Activated naive CD4-positive, alpha-beta T cell treated with anti-CD3 and anti-CD28 coated beads, Interleukin-2, amount 50 U/mL, for 24 hours (primary cell): ENCODE results near the gene RSF1.

ENCODE experiments used
- H3K27ac Mint-ChIP-seq: one replicate; pipeline ENCODE4 v1.8.0; 2021; ENCODE audit warnings: mild to moderate bottlenecking, mixed read lengths
- H3K27me3 Mint-ChIP-seq: one replicate; pipeline ENCODE4 v1.8.0; 2021; ENCODE audit warnings: mixed read lengths
- H3K36me3 Mint-ChIP-seq: one replicate; pipeline ENCODE4 v1.8.0; 2021; ENCODE audit warnings: mixed read lengths
- H3K4me1 Mint-ChIP-seq: one replicate; pipeline ENCODE4 v1.8.0; 2021; ENCODE audit warnings: mixed read lengths
- H3K4me3 Mint-ChIP-seq: one replicate; pipeline ENCODE4 v1.8.0; 2021; ENCODE audit warnings: mild to moderate bottlenecking, mixed read lengths
- H3K9me3 Mint-ChIP-seq: one replicate; pipeline ENCODE4 v1.8.0; 2021; ENCODE audit warnings: mixed read lengths

RSF1 gene

GRCh38 chr11:77819921-77820564 lies 479 bp downstream of the RSF1 start:
- H3K4me3 Mint-ChIP-seq, result peak overlapping the region; percentile 99
- H3K27me3 Mint-ChIP-seq, result no peaks in the 10 kb centered on the region
- H3K9me3 Mint-ChIP-seq, result no peaks in the 10 kb centered on the region
- H3K27ac Mint-ChIP-seq, result peak overlapping the region; percentile 98
- H3K4me1 Mint-ChIP-seq, result peaks cover 48% of the 10 kb centered on the region
- no peaks in the 10 kb centered on the region for H3K36me3 Mint-ChIP-seq

- peaks cover 3% of the 10 kb centered on the region for H3K36me3 Mint-ChIP-seq
- H3K4me3 Mint-ChIP-seq, result peak overlapping the region; percentile 99
- H3K27me3 Mint-ChIP-seq, result no peaks in the 10 kb centered on the region
- H3K9me3 Mint-ChIP-seq, result no peaks in the 10 kb centered on the region
- peaks cover 52% of the 10 kb centered on the region for H3K4me1 Mint-ChIP-seq
- peak overlapping the region; percentile 96 for H3K27ac Mint-ChIP-seq
Observed at GRCh38 chr11:77819411-77819920, 1.1 kb downstream of the RSF1 start.

DNA sequence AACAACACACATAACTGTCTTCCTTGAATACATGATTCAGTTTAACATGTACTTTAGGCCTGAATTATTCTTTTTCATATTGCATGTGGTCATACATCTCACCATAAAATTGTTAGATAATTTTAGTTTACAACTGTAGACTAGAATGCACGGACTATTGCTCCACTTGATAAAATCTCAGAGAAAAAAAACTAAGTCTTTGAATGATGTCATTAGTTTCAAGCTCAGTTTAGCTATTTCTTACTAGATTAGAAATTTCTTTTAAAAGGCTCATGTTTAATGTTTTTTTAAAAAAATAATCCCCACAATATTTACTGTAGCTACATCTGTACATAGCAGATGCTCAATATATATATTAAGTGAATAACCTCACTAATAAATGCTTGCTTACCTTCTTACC lies 5.1 kb downstream of the RSF1 start:
- Mint-ChIP-seq H3K27ac (no peak overlapping the region), H3K27me3 (no peaks in the 10 kb centered on the region), H3K36me3 (peaks cover 14% of the 10 kb centered on the region), H3K4me1 (peaks cover 71% of the 10 kb centered on the region), H3K9me3 (no peaks in the 10 kb centered on the region), H3K4me3 (peak overlapping the region; percentile 27)

DNA sequence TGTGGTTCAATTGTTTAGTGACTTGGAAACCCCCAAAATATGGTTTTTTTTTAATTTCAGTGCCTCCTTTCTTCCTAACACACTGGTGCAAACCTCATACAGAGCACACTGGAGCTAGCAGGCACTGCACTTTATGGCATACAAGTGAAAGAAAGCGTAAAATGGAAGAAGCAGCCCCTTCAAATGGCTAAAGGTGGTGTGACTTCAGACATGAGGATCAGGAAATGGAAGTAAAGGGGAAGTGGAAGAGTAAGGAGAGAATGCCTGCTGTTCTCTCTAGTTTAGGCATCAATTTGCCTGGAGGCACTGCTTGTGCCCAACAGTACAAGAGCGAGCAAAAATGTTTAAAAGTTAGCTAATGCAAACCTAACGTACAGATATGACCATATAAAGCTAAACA lies 5.7 kb downstream of the RSF1 start:
- no peaks in the 10 kb centered on the region for H3K27me3 Mint-ChIP-seq
- H3K4me3 Mint-ChIP-seq, result peak overlapping the region; percentile 15
- H3K36me3 Mint-ChIP-seq, result peaks cover 17% of the 10 kb centered on the region
- H3K4me1 Mint-ChIP-seq, result peaks cover 77% of the 10 kb centered on the region
- H3K27ac Mint-ChIP-seq, result no peak overlapping the region
- H3K9me3 Mint-ChIP-seq, result no peaks in the 10 kb centered on the region

DNA sequence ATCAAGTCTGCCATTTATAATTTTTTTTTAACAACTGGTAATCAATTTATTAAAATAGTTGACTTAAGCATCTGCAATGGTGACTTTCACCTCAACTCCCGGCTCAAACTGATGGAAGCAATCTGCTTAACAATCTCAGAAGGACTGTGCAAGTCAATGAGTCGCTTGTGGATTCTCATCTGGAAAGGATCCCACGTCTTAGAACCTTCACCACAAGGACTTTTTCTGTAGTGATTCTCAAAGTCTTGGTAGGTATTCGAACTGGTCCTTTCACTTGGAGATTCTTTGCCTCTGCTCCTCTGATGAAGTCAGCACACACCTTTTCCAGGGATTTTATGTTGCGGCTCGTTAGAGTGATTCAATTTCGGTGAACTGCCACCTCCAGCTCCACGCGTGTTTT lies 7.3 kb downstream of the RSF1 start:
- Mint-ChIP-seq H3K36me3 (peaks cover 17% of the 10 kb centered on the region), H3K27ac (no peak overlapping the region), H3K27me3 (no peaks in the 10 kb centered on the region), H3K9me3 (no peaks in the 10 kb centered on the region), H3K4me3 (no peak overlapping the region), H3K4me1 (peaks cover 78% of the 10 kb centered on the region)

DNA sequence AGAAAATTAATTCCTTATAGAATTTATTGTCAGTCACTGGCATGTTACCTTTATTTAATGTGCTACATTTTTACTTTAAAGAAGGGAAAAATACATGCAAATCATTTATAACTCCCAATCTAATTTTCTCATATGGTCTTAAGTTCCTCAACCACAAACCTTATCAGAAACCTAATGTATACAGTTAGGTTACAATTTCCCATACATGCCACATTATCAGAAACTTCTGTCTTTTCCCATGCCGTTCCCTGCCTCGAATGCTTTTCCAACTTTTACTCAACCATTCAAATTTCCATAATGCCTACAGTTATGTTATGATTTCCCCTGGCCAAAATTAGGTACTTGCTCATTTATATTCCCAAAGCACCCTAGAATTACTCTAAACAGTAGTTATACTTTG lies 13.5 kb downstream of the RSF1 start:
- peaks cover 16% of the 10 kb centered on the region for H3K36me3 Mint-ChIP-seq
- H3K27ac Mint-ChIP-seq, result peak overlapping the region; percentile 33
- H3K4me1 Mint-ChIP-seq, result peaks cover 63% of the 10 kb centered on the region
- H3K4me3 Mint-ChIP-seq, result no peak overlapping the region
- H3K27me3 Mint-ChIP-seq, result no peaks in the 10 kb centered on the region
- H3K9me3 Mint-ChIP-seq, result no peaks in the 10 kb centered on the region

DNA sequence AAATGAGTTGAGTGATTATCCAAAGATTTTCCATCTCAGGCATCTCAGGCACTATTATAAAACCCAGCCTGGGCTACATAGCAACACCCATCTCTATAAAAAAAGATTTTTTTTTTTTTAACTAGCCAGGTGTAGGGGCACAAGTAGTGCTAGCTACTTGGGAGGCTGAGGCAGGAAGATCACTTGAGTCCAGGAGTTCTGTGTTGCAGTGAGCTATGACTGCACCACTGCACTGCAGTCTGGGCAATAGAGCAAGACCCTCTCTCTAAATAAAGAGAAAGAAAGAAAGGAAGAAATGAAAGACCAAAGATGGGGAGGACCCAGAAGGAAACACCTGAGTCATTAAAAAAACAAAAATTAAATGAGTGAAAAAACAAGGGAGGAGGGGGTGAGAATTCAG lies 14.1 kb downstream of the RSF1 start:
- Mint-ChIP-seq H3K36me3 (peaks cover 15% of the 10 kb centered on the region), H3K9me3 (no peaks in the 10 kb centered on the region), H3K27me3 (no peaks in the 10 kb centered on the region), H3K4me3 (peak overlapping the region; percentile 26), H3K4me1 (peaks cover 63% of the 10 kb centered on the region), H3K27ac (peak overlapping the region; percentile 25)

GRCh38 chr11:77801477-77801876 lies 19.0 kb downstream of the RSF1 start:
- H3K27ac Mint-ChIP-seq, result peak overlapping the region; percentile 74

GRCh38 chr11:77800449-77800848 lies 20.1 kb downstream of the RSF1 start:
- H3K27ac Mint-ChIP-seq, result no peak overlapping the region
- no peak overlapping the region for H3K4me3 Mint-ChIP-seq
- H3K27me3 Mint-ChIP-seq, result no peaks in the 10 kb centered on the region
- H3K9me3 Mint-ChIP-seq, result no peaks in the 10 kb centered on the region
- peaks cover 71% of the 10 kb centered on the region for H3K4me1 Mint-ChIP-seq
- H3K36me3 Mint-ChIP-seq, result peaks cover 12% of the 10 kb centered on the region

More at GRCh38 chr11:77801477-77801876, 19.0 kb downstream of the RSF1 start:
- Mint-ChIP-seq H3K4me3 (no peak overlapping the region), H3K36me3 (peaks cover 13% of the 10 kb centered on the region), H3K27me3 (no peaks in the 10 kb centered on the region), H3K4me1 (peaks cover 69% of the 10 kb centered on the region), H3K9me3 (no peaks in the 10 kb centered on the region)

DNA sequence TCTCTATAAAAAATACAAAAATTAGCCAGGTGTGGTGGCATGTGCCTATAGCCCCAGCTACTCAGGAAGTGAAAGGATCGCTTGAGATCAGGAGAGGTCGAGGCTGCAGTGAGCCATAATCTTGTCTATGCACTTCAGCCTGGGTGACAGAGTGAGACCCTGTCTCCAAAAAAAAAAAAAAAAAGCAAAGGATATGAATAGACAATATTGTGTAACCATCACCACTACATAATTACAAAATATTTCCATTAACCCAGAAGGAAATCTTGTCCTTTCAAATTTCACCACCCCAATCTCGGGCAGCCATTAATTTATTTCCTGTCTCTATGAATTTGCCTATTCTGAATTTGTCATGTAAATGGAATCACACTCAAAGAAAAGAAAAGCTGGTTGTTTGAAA lies 21.2 kb downstream of the RSF1 start:
- peaks cover 82% of the 10 kb centered on the region for H3K4me1 Mint-ChIP-seq
- peaks cover 14% of the 10 kb centered on the region for H3K36me3 Mint-ChIP-seq
- H3K4me3 Mint-ChIP-seq, result no peak overlapping the region
- no peaks in the 10 kb centered on the region for H3K9me3 Mint-ChIP-seq
- no peak overlapping the region for H3K27ac Mint-ChIP-seq
- no peaks in the 10 kb centered on the region for H3K27me3 Mint-ChIP-seq

- peak overlapping the region; percentile 36 for H3K4me3 Mint-ChIP-seq
- peaks cover 36% of the 10 kb centered on the region for H3K36me3 Mint-ChIP-seq
- no peaks in the 10 kb centered on the region for H3K27me3 Mint-ChIP-seq
- H3K27ac Mint-ChIP-seq, result no peak overlapping the region
- peaks cover 92% of the 10 kb centered on the region for H3K4me1 Mint-ChIP-seq
- no peaks in the 10 kb centered on the region for H3K9me3 Mint-ChIP-seq
Observed at GRCh38 chr11:77793972-77794371, 26.6 kb downstream of the RSF1 start.

GRCh38 chr11:77791301-77791700 lies 29.2 kb downstream of the RSF1 start:
- H3K9me3 Mint-ChIP-seq, result no peaks in the 10 kb centered on the region
- no peak overlapping the region for H3K4me3 Mint-ChIP-seq
- H3K4me1 Mint-ChIP-seq, result peaks cover 95% of the 10 kb centered on the region
- H3K36me3 Mint-ChIP-seq, result peaks cover 31% of the 10 kb centered on the region
- H3K27me3 Mint-ChIP-seq, result no peaks in the 10 kb centered on the region
- no peak overlapping the region for H3K27ac Mint-ChIP-seq

DNA sequence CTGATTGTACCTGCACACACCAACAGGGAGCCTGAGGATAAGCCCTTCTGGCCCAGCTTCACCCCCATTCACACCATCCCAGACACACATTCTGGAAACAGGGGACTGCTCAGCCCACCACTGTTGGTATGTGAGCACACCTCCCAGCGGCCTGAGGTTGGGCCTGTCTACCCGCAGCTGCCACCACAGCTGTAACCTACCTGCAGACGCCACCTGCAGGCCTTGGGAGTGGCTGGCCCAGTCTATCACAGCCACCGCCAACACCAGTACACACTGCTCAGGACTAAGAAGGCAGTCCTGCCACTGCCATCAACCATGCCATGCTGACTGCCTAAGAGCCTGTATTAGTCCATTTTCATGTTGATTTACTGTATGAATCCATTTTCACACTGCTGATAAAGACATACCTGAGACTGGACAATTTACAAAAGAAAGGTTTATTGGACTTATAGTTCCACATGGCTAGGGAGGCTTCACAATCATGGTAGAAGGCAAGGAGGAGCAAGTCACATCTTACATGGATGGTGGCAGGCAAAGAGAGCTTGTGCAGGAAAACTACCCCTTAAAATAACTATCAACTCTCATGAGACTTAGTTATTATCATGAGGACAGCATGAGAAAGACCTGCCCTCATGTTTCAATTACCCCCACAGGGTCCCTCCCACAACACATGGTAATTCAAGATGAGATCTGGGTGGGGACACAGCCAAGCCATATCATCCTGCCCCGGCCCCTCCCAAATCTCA lies 30.6 kb downstream of the RSF1 start:
- Mint-ChIP-seq H3K27me3 (no peaks in the 10 kb centered on the region), H3K4me1 (peaks cover 90% of the 10 kb centered on the region), H3K36me3 (peaks cover 30% of the 10 kb centered on the region), H3K4me3 (no peak overlapping the region), H3K9me3 (no peaks in the 10 kb centered on the region), H3K27ac (no peak overlapping the region)

GRCh38 chr11:77789061-77789730 lies 31.3 kb downstream of the RSF1 start:
- Mint-ChIP-seq H3K36me3 (peaks cover 29% of the 10 kb centered on the region), H3K4me3 (no peak overlapping the region), H3K27ac (peak overlapping the region; percentile 84), H3K9me3 (no peaks in the 10 kb centered on the region), H3K4me1 (peaks cover 90% of the 10 kb centered on the region), H3K27me3 (no peaks in the 10 kb centered on the region)

- Mint-ChIP-seq H3K4me3 (no peak overlapping the region), H3K9me3 (no peaks in the 10 kb centered on the region), H3K4me1 (peaks cover 70% of the 10 kb centered on the region), H3K27ac (no peak overlapping the region), H3K27me3 (no peaks in the 10 kb centered on the region), H3K36me3 (peaks cover 10% of the 10 kb centered on the region)
Observed at GRCh38 chr11:77784572-77784971, 36.0 kb downstream of the RSF1 start.

DNA sequence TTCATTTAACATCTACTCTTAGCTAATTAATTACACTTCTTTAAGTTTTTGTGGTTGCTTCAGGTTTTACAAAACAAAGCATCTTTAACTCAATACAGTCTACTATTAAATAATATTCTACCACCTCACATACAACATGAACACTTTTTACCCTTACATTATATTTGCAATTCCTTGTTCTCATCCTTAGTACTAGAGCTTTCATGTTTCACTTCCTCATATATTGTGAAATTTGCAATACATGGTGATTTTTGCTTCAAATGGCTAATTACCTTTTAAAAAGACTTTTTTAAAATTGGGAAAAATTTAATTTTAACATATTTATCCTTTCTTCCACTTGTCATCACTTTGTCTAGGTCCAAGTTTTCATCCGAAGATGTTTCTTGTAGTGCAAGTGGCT lies 37.5 kb downstream of the RSF1 start:
- Mint-ChIP-seq H3K36me3 (peaks cover 6% of the 10 kb centered on the region), H3K27ac (no peak overlapping the region), H3K27me3 (no peaks in the 10 kb centered on the region), H3K9me3 (no peaks in the 10 kb centered on the region), H3K4me3 (no peak overlapping the region), H3K4me1 (peaks cover 65% of the 10 kb centered on the region)
